MM.1S (cell line): Measurements from ENCODE around the gene BCL11A.

Experiments
- EZH2 ChIP-seq: fragments of 300-600 bp; sonication (generic); optimal IDR thresholded peaks from 2 replicates; pipeline ENCODE3; 2017; ENCODE audit warnings: low read depth, mild to moderate bottlenecking, antibody characterized with exemption, low read length, mixed read lengths
- EZH2phosphoT487 ChIP-seq: fragments of 300-600 bp; sonication (generic); IDR thresholded peaks from 2 replicates; pipeline ENCODE4 v1.6.1; 2018; ENCODE audit warnings: antibody characterized with exemption, low read length
- TF ChIP-seq, protein P1 (sequence below): fragments of 300-600 bp; sonication (generic); IDR thresholded peaks from 2 replicates; pipeline ENCODE4 v1.5.1; 2016; ENCODE audit warnings: antibody characterized with exemption, low read length, mixed read lengths

DNA sequence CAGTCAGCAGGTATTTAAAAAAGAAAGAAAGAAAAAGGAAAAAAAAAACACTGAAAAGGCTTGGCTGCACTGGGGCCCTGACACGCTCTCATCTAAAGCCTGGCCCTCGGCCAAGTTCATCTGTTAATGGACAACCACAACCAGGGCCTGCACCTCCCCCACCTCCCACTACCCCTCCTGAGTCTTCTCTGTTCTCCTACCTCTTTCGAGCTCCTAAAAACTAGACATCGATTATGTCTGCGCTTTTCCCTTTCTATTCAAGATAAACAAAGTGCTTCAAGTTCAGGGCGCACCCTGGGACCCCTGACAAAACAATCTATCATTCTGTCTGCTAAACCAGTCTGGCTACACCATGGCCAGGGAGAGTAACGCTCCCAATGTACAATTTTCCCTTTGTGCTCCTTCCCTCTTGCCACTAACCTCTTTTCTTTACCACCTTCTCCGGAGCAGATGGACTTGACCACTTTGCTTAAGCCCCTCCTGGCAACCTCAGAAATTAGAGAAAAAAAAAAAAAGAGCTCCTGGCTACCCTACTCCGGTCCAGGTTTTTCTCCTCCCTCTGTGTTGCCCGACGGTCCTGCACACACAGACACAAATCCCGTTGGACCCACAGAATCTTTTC, 22.7 kb downstream of the BCL11A start:
- no peak for TF ChIP-seq EZH2
- TF ChIP-seq, protein P1, sequence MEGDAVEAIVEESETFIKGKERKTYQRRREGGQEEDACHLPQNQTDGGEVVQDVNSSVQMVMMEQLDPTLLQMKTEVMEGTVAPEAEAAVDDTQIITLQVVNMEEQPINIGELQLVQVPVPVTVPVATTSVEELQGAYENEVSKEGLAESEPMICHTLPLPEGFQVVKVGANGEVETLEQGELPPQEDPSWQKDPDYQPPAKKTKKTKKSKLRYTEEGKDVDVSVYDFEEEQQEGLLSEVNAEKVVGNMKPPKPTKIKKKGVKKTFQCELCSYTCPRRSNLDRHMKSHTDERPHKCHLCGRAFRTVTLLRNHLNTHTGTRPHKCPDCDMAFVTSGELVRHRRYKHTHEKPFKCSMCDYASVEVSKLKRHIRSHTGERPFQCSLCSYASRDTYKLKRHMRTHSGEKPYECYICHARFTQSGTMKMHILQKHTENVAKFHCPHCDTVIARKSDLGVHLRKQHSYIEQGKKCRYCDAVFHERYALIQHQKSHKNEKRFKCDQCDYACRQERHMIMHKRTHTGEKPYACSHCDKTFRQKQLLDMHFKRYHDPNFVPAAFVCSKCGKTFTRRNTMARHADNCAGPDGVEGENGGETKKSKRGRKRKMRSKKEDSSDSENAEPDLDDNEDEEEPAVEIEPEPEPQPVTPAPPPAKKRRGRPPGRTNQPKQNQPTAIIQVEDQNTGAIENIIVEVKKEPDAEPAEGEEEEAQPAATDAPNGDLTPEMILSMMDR: no peak
- TF ChIP-seq EZH2phosphoT487: no peak
